HCT116 (cell line): ENCODE data around the gene FOXRED1. TPM values are rescaled to one million over a fixed set of nuclear protein-coding genes. Genes with fewer than 3 reads are reported as not detected.

Source experiments
- ATAC-seq: fragments of 200-7000 bp; cut with Tn5 transposase; 2 replicates; pipeline ENCODE4 v1.9.1; 2020; ENCODE audit warnings: mild to moderate bottlenecking, moderate library complexity
- BruUV-seq: library from RNA; stranded (reverse); fragments of 400-500 nt; replicated peaks from 2 replicates; lab custom pipeline; 2021; lab: Mats Ljungman, UMichigan
- CTCF ChIA-PET: fragments of 300-600 bp; sonication (Branson Sonifier 250); formaldehyde crosslinking; loops from one replicate; lab custom pipeline; 2021; ENCODE audit warnings: antibody characterized with exemption; lab: Charles Lee
- POLR2A ChIA-PET: fragments of 300-600, 350-600 bp; sonication (Branson Sonifier 250); formaldehyde crosslinking; loops from one replicate; lab custom pipeline; 2021; ENCODE audit warnings: antibody characterized with exemption; lab: Charles Lee
- RAD21 ChIA-PET, 2 experiments: fragments of 300-600 bp; sonication (Branson Sonifier 250); formaldehyde crosslinking; loops; one replicate each; lab custom pipeline; 2023; ENCODE audit warnings: low total read pairs in 2 of 2; ENCODE audit not compliant: uncharacterized antibody in 2 of 2, unreplicated experiment in 2 of 2, low non-redundant PET in 1 of 2; lab: Charles Lee
- DNase-seq: peaks from one replicate; pipeline ENCODE4 v3.0.0-alpha.2; 2010; ENCODE audit warnings: low read depth, low spot score
- H2AFZ ChIP-seq: fragments of 200-600 bp; shearing (Covaris generic), sonication (generic); 2 replicates; pipeline ENCODE4 v1.6.1; 2017; ENCODE audit warnings: low read depth, mixed run types, mixed read lengths, antibody characterized with exemption, low read length; ENCODE audit not compliant: poor library complexity, severe bottlenecking
- H3K27ac ChIP-seq: 2 replicates; pipeline ENCODE4 v1.5.1; 2012; ENCODE audit warnings: low read depth, low read length
- H3K27me3 ChIP-seq: fragments of 200-600 bp; sonication (generic); 2 replicates; pipeline ENCODE4 v1.6.1; 2016; ENCODE audit warnings: mixed run types, low read length, mixed read lengths; ENCODE audit not compliant: insufficient read depth
- H3K36me3 ChIP-seq, 2 experiments: fragments of 200-500 bp in 1 of 2; fragments of 200-600 bp in 1 of 2; sonication (Bioruptor generic) in 1 of 2; sonication (generic) in 1 of 2; 2 replicates each; pipeline versions ENCODE4 v1.5.1 to v1.6.1; 2014 to 2016; ENCODE audit warnings: low read length in 2 of 2, inconsistent platforms in 1 of 2, mixed read lengths in 1 of 2, mixed run types in 1 of 2; ENCODE audit not compliant: insufficient read depth in 2 of 2, control insufficient read depth in 1 of 2
- H3K4me1 ChIP-seq, 2 experiments: fragments of 200-600 bp in 1 of 2; sonication (generic) in 1 of 2; 2 replicates each; pipeline versions ENCODE4 v1.5.1 to v1.6.1; 2012 to 2017; ENCODE audit warnings: low read length in 2 of 2, inconsistent platforms in 1 of 2, mild to moderate bottlenecking in 1 of 2, mixed read lengths in 1 of 2, mixed run types in 1 of 2, moderate library complexity in 1 of 2; ENCODE audit not compliant: insufficient read depth in 2 of 2, control insufficient read depth in 1 of 2
- H3K4me2 ChIP-seq: fragments of 200-600 bp; sonication (generic); 2 replicates; pipeline ENCODE4 v1.6.1; 2017; ENCODE audit warnings: mixed run types, low read length, mixed read lengths
- H3K4me3 ChIP-seq, 2 experiments: fragments of 200-600 bp in 1 of 2; sonication (generic) in 1 of 2; replicated peaks in 1 of 2; 2 replicates each; pipeline ENCODE4 v1.5.1; 2011 to 2016; ENCODE audit warnings: low read length in 2 of 2, control low read depth in 1 of 2, low read depth in 1 of 2, mild to moderate bottlenecking in 1 of 2, mixed read lengths in 1 of 2, mixed run types in 1 of 2
- H3K79me2 ChIP-seq: fragments of 200-600 bp; sonication (generic); 2 replicates; pipeline ENCODE4 v1.6.1; 2017; ENCODE audit warnings: mild to moderate bottlenecking, mixed run types, low read length, moderate library complexity, mixed read lengths; ENCODE audit not compliant: insufficient read depth
- H3K9ac ChIP-seq: fragments of 200-600 bp; sonication (generic); 2 replicates; pipeline ENCODE4 v1.6.1; 2016; ENCODE audit warnings: low read length, mixed read lengths
- H3K9me2 ChIP-seq: fragments of 200-600 bp; sonication (generic), shearing (Covaris generic); 2 replicates; pipeline ENCODE4 v1.6.1; 2017; ENCODE audit warnings: mixed run types, mild to moderate bottlenecking, moderate library complexity; ENCODE audit not compliant: insufficient read depth
- H3K9me3 ChIP-seq, 2 experiments: fragments of 200-500 bp in 1 of 2; fragments of 200-600 bp in 1 of 2; sonication (Bioruptor generic) in 1 of 2; sonication (generic) in 1 of 2; 2 replicates each; pipeline ENCODE4 v1.6.1; 2014 to 2017; ENCODE audit warnings: low read length in 2 of 2, mixed read lengths in 2 of 2, inconsistent platforms in 1 of 2, low read depth in 1 of 2, mild to moderate bottlenecking in 1 of 2, mixed run types in 1 of 2, moderate library complexity in 1 of 2; ENCODE audit not compliant: control insufficient read depth in 1 of 2, insufficient read depth in 1 of 2
- H4K20me1 ChIP-seq: fragments of 200-600 bp; sonication (generic), shearing (Covaris generic); 2 replicates; pipeline ENCODE4 v1.6.1; 2017; ENCODE audit warnings: mixed run types, mild to moderate bottlenecking, moderate library complexity; ENCODE audit not compliant: insufficient read depth
- RAD21 ChIP-seq: IDR thresholded peaks from 2 replicates; pipeline ENCODE4 v1.6.1; 2012; ENCODE audit warnings: low read depth, mild to moderate bottlenecking
- intact Hi-C: fragments of 100-400 bp; cut with micrococcal nuclease; formaldehyde crosslinking; loops from 2 replicates; pipeline ENCODE4 v1.10.0; 2022
- total RNA-seq: library from RNA; stranded (reverse); gene quantifications from one replicate; pipeline ENCODE4 v1.2.1, GENCODE V29; 2021; ENCODE audit not compliant: unreplicated experiment
- TF ChIP-seq, protein P1 (sequence below), 3 experiments: fragments of 200-600 bp in 1 of 3; sonication (generic) in 1 of 3; IDR thresholded peaks in 2 of 3; conservative IDR thresholded peaks in 1 of 3; 2 replicates each; pipeline ENCODE4 v1.5.1; 2012 to 2017; ENCODE audit warnings: low read depth in 2 of 3, low read length in 2 of 3, antibody characterized with exemption in 1 of 3, borderline replicate concordance in 1 of 3, control low read depth in 1 of 3, mild to moderate bottlenecking in 1 of 3, mixed read lengths in 1 of 3, mixed run types in 1 of 3, moderate library complexity in 1 of 3; ENCODE audit not compliant: insufficient read depth in 1 of 3
- TF ChIP-seq, protein P2 (sequence below): IDR thresholded peaks from 2 replicates; pipeline ENCODE4 v1.6.1; 2011; ENCODE audit warnings: mild to moderate bottlenecking, low read length, moderate library complexity; ENCODE audit not compliant: insufficient replicate concordance; ENCODE audit errors: extremely low read depth

The FOXRED1 gene
- total RNA-seq, 1 experiment from 2014 or later: 41.3 TPM

DNA sequence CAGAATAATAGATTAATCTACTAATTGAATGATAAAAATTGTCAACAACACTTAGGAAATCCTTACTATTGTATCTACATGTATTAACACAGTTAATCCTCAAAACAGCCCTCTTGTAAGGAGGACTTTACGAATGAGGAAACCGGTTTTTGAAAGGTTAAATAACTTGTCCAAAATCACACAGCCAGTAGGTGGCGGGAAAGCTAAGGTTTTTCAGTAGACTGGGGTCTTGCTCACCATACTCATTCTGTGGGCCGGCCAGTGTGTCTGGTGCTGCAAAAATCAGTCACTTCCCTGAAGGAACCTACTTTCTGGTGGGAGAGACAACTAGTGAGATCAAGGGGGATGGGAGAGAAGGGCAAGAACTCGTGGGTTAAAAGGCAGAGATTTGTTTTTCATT lies 38.8 kb downstream of the FOXRED1 start:
- Histone ChIP-seq H3K4me2 (no peak overlapping the region), H2AFZ (no peak overlapping the region), H4K20me1 (no peaks in the 10 kb centered on the region), H3K4me1 (peaks cover 9 to 19% of the 10 kb centered on the region in 2 experiments; a peak in 2 of 4 replicates), H3K4me3 (no peak overlapping the region), H3K79me2 (peaks cover 9% of the 10 kb centered on the region), H3K36me3 (no peaks in the 10 kb centered on the region), H3K27me3 (no peaks in the 10 kb centered on the region), H3K9ac (no peak overlapping the region), H3K27ac (no peak overlapping the region), H3K9me2 (no peaks in the 10 kb centered on the region), H3K9me3 (no peaks in the 10 kb centered on the region)
- DNase-seq (no peak), ATAC-seq (no peak)
- ChIA-PET CTCF (interaction anchor here (5.9 kb wide), 1 partner anchor 173 kb away, joined by 74 read pairs; no protein-coding TSS in a partner anchor), POLR2A (no interaction called here), RAD21 (no interaction called here)
- BruUV-seq: no TSS peak
- TF ChIP-seq, protein P1, sequence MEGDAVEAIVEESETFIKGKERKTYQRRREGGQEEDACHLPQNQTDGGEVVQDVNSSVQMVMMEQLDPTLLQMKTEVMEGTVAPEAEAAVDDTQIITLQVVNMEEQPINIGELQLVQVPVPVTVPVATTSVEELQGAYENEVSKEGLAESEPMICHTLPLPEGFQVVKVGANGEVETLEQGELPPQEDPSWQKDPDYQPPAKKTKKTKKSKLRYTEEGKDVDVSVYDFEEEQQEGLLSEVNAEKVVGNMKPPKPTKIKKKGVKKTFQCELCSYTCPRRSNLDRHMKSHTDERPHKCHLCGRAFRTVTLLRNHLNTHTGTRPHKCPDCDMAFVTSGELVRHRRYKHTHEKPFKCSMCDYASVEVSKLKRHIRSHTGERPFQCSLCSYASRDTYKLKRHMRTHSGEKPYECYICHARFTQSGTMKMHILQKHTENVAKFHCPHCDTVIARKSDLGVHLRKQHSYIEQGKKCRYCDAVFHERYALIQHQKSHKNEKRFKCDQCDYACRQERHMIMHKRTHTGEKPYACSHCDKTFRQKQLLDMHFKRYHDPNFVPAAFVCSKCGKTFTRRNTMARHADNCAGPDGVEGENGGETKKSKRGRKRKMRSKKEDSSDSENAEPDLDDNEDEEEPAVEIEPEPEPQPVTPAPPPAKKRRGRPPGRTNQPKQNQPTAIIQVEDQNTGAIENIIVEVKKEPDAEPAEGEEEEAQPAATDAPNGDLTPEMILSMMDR (IDR thresholded peaks at IDR 0.05 in 2 of 3, conservative IDR thresholded peaks at IDR 0.05 in 1 of 3; ENCODE audit: borderline replicate concordance in 1 of 3, insufficient read depth in 1 of 3, low read depth in 2 of 3, low read length in 2 of 3): peak; percentile 17 to 48 (median 26); a peak in 4 of 6 replicates
- TF ChIP-seq, protein P2, sequence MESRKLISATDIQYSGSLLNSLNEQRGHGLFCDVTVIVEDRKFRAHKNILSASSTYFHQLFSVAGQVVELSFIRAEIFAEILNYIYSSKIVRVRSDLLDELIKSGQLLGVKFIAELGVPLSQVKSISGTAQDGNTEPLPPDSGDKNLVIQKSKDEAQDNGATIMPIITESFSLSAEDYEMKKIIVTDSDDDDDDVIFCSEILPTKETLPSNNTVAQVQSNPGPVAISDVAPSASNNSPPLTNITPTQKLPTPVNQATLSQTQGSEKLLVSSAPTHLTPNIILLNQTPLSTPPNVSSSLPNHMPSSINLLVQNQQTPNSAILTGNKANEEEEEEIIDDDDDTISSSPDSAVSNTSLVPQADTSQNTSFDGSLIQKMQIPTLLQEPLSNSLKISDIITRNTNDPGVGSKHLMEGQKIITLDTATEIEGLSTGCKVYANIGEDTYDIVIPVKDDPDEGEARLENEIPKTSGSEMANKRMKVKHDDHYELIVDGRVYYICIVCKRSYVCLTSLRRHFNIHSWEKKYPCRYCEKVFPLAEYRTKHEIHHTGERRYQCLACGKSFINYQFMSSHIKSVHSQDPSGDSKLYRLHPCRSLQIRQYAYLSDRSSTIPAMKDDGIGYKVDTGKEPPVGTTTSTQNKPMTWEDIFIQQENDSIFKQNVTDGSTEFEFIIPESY: no peak
- peak; percentile 62 for TF ChIP-seq RAD21
- intact Hi-C loops: no loop called here
